OCI-LY3 (cell line): ENCODE measurements around the gene CAP1.

Source experiments
- H2AFZ ChIP-seq: fragments of 200-600, 300-600 bp; shearing (Covaris generic); 2 replicates; pipeline ENCODE4 v1.6.0; 2014; ENCODE audit warnings: antibody characterized with exemption, low read depth, low read length
- H3K27ac ChIP-seq: fragments of 200-600, 300-600 bp; sonication (generic); 2 replicates; pipeline ENCODE4 v1.5.1; 2014; ENCODE audit warnings: mild to moderate bottlenecking, low read length, moderate library complexity, mixed read lengths
- H3K27me3 ChIP-seq: fragments of 200-600, 300-600 bp; sonication (generic); 2 replicates; pipeline ENCODE4 v1.6.1; 2014; ENCODE audit warnings: low read depth, low read length, mixed read lengths
- H3K36me3 ChIP-seq: fragments of 200-600, 300-600 bp; sonication (generic); replicated peaks from 2 replicates; pipeline ENCODE3; 2014; ENCODE audit warnings: low read depth, low read length, mixed read lengths
- H3K4me1 ChIP-seq: fragments of 300-600, 200-600 bp; sonication (generic); 2 replicates; pipeline ENCODE4 v1.6.1; 2014; ENCODE audit warnings: low read length, mixed read lengths
- H3K4me2 ChIP-seq: fragments of 200-600, 300-600 bp; sonication (generic); 2 replicates; pipeline ENCODE4 v1.6.1; 2014; ENCODE audit warnings: low read length, mixed read lengths
- H3K4me3 ChIP-seq: fragments of 300-600, 200-600 bp; sonication (generic); 2 replicates; pipeline ENCODE4 v1.5.1; 2014; ENCODE audit warnings: antibody characterized with exemption, mild to moderate bottlenecking, low read length, moderate library complexity
- H3K79me2 ChIP-seq: fragments of 300-600, 200-600 bp; shearing (Covaris generic); 2 replicates; pipeline ENCODE4 v1.6.1; 2014; ENCODE audit warnings: mild to moderate bottlenecking, low read length, mixed read lengths
- H3K9ac ChIP-seq: fragments of 300-600, 200-600 bp; shearing (Covaris generic); 2 replicates; pipeline ENCODE4 v1.6.0; 2014; ENCODE audit warnings: mild to moderate bottlenecking, low read length, moderate library complexity
- H3K9me3 ChIP-seq: fragments of 200-600, 300-600 bp; shearing (Covaris generic); 2 replicates; pipeline ENCODE4 v1.6.1; 2014; ENCODE audit warnings: low read length, mixed read lengths; ENCODE audit not compliant: insufficient read depth
- H4K20me1 ChIP-seq: fragments of 200-600, 300-600 bp; sonication (generic); 2 replicates; pipeline ENCODE4 v1.6.1; 2016; ENCODE audit warnings: low read length, mixed read lengths; ENCODE audit not compliant: insufficient read depth
- EZH2phosphoT487 ChIP-seq: fragments of 200-600 bp; shearing (Covaris generic); IDR thresholded peaks from 2 replicates; pipeline ENCODE4 v1.6.1; 2018; ENCODE audit warnings: antibody characterized with exemption, mixed run types, low read depth
- TF ChIP-seq, protein P1 (sequence below): fragments of 200-600, 300-600 bp; sonication (generic); IDR thresholded peaks from 2 replicates; pipeline ENCODE4 v1.5.1; 2014; ENCODE audit warnings: antibody characterized with exemption, low read length, low read depth

CAP1 gene

DNA sequence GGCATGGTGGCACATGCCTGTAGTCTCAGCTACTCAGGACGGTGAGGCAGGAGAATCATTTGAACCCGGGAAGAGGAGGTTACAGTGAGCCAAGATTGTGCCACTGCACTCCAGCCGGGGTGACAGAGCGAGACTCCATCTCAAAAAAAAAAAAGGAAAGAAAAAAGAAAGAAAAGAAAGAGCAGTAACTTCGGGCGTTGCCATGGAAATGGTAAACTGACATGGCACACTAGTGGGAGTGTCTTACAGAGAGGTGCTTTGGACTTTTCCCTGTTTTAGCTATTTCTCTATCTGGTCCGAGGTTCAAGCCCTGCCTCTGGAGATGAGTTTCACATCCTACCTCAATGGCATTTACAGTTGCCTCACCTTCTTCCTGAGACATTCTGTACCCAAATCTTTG, 79.6 kb downstream of the CAP1 start:
- Histone ChIP-seq H3K4me1 (no peaks in the 10 kb centered on the region), H3K4me2 (no peak overlapping the region), H3K9ac (no peak overlapping the region), H3K36me3 (no peaks in the 10 kb centered on the region), H3K27ac (no peak overlapping the region), H3K27me3 (no peaks in the 10 kb centered on the region), H3K4me3 (no peak overlapping the region), H3K79me2 (no peaks in the 10 kb centered on the region), H4K20me1 (no peaks in the 10 kb centered on the region), H2AFZ (no peak overlapping the region), H3K9me3 (no peaks in the 10 kb centered on the region)
- TF ChIP-seq, protein P1, sequence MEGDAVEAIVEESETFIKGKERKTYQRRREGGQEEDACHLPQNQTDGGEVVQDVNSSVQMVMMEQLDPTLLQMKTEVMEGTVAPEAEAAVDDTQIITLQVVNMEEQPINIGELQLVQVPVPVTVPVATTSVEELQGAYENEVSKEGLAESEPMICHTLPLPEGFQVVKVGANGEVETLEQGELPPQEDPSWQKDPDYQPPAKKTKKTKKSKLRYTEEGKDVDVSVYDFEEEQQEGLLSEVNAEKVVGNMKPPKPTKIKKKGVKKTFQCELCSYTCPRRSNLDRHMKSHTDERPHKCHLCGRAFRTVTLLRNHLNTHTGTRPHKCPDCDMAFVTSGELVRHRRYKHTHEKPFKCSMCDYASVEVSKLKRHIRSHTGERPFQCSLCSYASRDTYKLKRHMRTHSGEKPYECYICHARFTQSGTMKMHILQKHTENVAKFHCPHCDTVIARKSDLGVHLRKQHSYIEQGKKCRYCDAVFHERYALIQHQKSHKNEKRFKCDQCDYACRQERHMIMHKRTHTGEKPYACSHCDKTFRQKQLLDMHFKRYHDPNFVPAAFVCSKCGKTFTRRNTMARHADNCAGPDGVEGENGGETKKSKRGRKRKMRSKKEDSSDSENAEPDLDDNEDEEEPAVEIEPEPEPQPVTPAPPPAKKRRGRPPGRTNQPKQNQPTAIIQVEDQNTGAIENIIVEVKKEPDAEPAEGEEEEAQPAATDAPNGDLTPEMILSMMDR: no peak
- no peak for TF ChIP-seq EZH2phosphoT487
